GM19099 (cell line): ENCODE measurements around the gene KRTAP13-1.

Experiments
- POLR2A ChIP-seq: IDR thresholded peaks from 3 replicates; pipeline ENCODE4 v1.6.1; 2011; ENCODE audit warnings: low read depth; ENCODE audit not compliant: insufficient read length; ENCODE audit errors: extremely low read depth

Gene KRTAP13-1

DNA sequence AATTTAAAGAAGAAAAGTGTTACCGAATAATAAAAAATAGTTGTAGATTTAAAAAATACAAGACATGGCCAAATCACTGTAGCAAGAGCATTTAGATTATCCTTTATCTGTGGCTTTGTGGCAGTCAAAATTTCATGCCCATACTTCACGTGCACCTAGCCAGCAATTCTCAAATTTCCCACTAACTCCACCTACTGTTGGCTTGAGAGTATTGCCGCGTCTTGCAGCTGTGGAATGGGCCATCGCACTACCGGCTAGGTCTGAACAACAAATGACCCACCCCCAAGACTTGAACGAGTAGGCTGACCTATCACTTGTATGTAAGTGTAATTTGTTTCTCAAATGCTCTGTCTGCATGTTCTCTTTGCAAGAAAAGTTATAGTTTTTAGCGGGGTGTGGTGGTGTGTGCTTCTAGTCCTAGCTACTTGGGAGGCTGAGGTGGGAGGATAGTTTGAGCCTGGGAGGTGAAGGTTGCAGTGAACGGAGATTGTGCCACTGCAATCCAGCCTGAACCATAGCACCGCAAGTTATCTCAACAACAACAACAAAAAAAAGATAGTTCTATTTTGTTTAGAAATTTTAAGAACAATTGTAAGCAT is 38.3 kb downstream of the KRTAP13-1 start:
- no peak for TF ChIP-seq POLR2A

DNA sequence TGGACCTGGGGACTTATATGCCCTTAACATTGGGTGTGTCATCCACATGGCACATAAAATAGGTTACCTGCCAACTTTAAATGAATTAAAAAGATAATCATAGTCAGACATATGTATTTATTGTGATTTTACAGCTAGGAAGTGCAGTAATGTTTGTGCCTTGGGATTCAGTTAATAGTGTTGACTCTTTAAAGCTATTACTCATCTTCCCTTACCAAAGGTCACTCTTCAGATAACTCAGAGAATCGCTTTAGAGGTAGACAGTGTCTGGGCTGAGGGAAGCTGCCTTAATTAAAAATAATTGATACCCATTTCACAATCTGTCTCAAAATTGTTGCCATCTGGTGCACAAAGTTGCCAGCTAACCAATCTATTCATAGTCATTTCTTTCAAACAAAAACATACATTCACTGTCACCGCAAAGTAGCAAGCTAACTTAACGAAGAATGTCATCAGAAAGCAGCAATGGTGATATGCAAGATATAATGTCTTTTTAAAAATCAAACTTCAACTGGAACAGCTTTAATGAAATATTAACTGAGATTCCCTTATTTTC is 41.3 kb downstream of the KRTAP13-1 start:
- TF ChIP-seq POLR2A = no peak

DNA sequence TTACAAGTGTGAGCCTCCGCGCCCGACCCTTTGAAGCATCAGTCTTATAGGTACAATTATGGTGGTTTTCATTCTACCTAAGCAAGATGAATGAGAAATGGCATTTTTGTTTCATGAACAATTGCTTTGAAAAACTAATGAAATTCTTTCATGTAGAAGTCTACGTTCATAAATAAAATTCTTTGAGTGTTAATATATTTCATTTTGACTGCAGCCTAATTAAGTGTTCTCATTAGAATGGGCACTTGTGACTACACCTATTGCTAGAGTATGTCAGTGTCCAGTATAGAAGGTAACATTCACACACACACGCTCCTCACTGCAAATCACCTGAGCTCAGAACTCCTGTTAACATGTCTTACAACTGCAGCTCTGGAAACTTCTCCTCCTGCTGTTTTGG is 44.1 kb downstream of the KRTAP13-1 start, which contains the start of gene KRTAP15-1:
Gene KRTAP15-1 (plus strand): TSS at position 301 of the 400 bp plus-strand sequence. CDS start 53 bp downstream, at position 354.
- TF ChIP-seq POLR2A = no peak

DNA sequence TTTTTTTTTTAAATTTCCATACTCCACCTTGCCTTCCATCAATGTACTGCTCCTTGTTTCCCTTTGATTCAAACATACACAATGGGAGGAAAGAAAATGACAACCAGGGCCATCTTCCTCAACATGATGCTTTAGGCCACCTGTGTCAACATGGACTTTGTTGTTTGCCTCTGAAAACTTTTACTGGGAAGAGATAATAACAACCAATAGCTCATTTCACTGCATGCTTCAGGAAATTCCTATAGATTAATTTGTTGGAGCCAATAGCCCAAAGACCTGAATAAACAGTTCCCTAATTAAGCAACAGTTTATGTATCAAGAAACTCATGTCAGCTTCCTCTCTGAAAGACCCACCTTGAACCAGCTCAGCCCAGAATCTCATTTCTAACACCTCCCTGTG is 47.4 kb downstream of the KRTAP13-1 start:
- no peak for TF ChIP-seq POLR2A

DNA sequence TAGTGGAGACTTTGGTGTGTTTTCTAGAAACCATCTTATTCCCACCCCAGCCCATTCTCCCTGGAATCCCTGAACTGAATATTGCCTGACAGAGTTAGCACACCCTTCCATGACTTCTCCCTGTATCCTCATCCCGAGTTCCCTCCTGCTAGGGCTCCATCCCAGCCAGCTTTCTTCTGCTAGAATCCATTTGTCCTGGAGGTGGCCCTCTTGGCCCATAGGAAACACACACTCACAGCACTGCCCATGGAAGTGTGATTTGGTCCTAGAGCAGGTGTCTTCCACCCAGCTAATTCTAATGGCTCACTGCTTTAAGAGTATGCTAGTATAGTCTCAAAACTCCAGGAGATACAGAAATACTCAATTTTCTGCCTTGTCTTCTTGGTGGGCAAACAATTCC is 48.4 kb downstream of the KRTAP13-1 start:
- no peak for TF ChIP-seq POLR2A
